ENCODE measurements around the gene NSG2.

The NSG2 gene

DNA sequence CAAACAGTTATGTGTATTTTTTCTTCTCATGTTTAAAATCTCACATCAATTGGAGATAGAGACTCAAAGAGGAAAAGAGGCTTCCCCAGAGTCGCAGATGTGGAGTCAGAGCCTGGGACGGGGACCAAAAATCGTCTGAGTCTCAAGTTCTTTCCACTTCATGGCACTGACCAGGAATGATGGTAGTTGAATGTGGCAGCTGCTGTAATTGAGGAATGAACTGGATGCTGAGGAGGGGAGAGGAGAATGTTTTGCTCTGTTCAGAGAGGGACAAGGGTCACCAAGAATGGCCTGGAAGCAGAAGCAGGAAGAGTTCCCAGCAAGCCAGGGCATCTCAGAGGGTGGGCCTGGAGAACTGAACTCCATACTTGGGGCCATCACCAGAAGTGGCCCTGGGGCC, 103.9 kb downstream of the NSG2 start:
- TF ChIP-seq Cebpa-rat (IDR thresholded peaks at IDR 0.05): no peak
- no peak overlapping the region for H3K9ac ChIP-seq
- no peak overlapping the region for H3K4me3 ChIP-seq
- H3K36me3 ChIP-seq: no peaks in the 10 kb centered on the region
- H4K20me1 ChIP-seq: no peaks in the 10 kb centered on the region
- no peaks in the 10 kb centered on the region for H3K27me3 ChIP-seq
- no peak overlapping the region for H3K4me2 ChIP-seq
- H3K27ac ChIP-seq: no peak overlapping the region
- peaks cover 0 to 8% (median 0%) of the 10 kb centered on the region in 10 experiments; a peak in 1 of 20 replicates for H3K4me1 ChIP-seq
- peaks cover 2 to 12% (median 4%) of the 10 kb centered on the region in 11 experiments; a peak in 19 of 22 replicates for H3K9me3 ChIP-seq (replicated peaks in 1 of 11)

DNA sequence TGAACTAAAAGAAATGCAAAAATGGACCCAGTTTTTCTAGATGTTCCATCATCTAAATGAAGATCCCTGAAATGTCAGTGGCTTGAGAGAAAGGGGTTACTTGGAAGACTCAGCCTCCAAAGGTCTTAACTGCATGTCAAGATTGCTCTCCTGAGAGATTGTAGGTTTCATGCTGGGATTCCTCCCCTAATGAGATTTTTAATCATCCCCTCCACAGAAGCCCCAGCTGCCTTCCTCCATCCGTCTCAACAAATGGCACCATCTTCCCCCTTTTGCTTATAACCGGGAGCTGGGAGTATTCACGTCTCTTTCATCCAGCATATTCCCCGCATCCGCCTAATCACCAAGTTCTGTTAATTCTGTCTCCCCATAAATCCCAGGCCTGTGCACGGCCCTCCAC, 104.5 kb downstream of the NSG2 start:
- H3K4me3 ChIP-seq: no peak overlapping the region
- no peaks in the 10 kb centered on the region for H3K36me3 ChIP-seq
- TF ChIP-seq Cebpa-rat (IDR thresholded peaks at IDR 0.05): no peak
- peaks cover 0 to 8% (median 0%) of the 10 kb centered on the region in 10 experiments; a peak in 1 of 20 replicates for H3K4me1 ChIP-seq
- H3K9me3 ChIP-seq (replicated peaks in 1 of 11): peaks cover 8 to 17% (median 10%) of the 10 kb centered on the region in 11 experiments; a peak in 20 of 22 replicates
- no peak overlapping the region for H3K4me2 ChIP-seq
- H3K27ac ChIP-seq: no peak overlapping the region
- H4K20me1 ChIP-seq: no peaks in the 10 kb centered on the region
- H3K9ac ChIP-seq: no peak overlapping the region
- no peaks in the 10 kb centered on the region for H3K27me3 ChIP-seq

DNA sequence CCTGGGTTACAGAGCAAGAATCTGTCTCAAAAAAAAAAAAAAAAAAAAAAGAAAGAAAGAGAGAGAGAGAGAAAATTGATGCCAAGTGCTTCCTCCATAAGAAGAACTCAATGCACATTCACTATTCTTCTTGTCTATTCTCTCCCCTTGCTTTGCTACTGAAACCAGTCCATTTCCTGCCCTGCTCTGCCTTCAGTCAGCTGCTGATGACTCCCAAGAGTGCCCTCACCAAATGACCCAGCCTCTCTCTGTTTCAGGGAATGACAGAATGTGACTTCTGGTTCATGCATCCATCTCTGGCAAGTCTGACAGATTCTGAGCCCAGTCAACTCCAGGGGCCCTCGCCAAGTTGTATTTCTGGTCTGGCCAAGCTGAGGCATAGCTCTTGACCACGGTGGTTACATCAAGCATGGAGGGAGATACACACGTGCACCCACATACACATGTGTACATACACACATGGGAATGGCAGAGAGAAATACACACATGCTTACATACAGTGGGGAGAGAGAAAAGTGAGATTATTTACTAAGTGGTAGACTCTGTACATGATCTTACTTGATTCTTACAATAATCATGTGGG, 106.2 kb downstream of the NSG2 start:
- H3K27ac ChIP-seq: no peak overlapping the region
- no peak overlapping the region for H3K9ac ChIP-seq
- H3K4me1 ChIP-seq: peaks cover 0 to 8% (median 0%) of the 10 kb centered on the region in 10 experiments; a peak in 1 of 20 replicates
- TF ChIP-seq Cebpa-rat (IDR thresholded peaks at IDR 0.05): no peak
- no peak overlapping the region for H3K4me3 ChIP-seq
- no peaks in the 10 kb centered on the region for H3K27me3 ChIP-seq
- peaks cover 17 to 33% (median 23%) of the 10 kb centered on the region in 11 experiments; a peak in 21 of 22 replicates for H3K9me3 ChIP-seq (replicated peaks in 1 of 11)
- H3K36me3 ChIP-seq: no peaks in the 10 kb centered on the region
- H4K20me1 ChIP-seq: no peaks in the 10 kb centered on the region
- peak overlapping the region in 2 of 11 experiments; percentile 7 to 21; a peak in 1 of 22 replicates for H3K4me2 ChIP-seq

DNA sequence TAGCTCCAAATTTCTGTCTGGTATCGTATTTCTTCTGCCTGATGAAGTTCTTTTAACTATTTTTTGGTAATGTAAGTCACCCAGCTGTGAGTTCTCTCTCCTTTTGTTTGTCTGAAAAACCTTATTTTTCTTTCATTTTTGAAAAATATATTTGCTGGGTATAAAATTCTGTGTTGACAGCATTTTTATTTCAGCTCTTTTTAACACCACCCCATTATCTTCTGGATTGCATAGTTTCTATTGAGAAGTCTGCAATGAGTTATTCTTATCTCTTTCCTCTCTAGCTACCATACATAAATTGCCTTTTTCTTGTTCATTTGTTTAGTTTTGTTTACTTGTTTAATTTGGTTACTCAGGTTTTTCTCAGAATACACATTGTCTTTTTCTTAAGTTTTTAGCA, 109.1 kb downstream of the NSG2 start:
- Histone ChIP-seq H3K4me2 (no peak overlapping the region), H3K27me3 (no peaks in the 10 kb centered on the region), H3K27ac (no peak overlapping the region), H3K4me1 (peaks cover 0 to 8% (median 5%) of the 10 kb centered on the region in 10 experiments; a peak in 9 of 20 replicates), H3K4me3 (no peak overlapping the region), H3K9me3 (replicated peaks in 1 of 11) (peaks cover 17 to 37% (median 26%) of the 10 kb centered on the region in 11 experiments; a peak in 21 of 22 replicates), H3K36me3 (no peaks in the 10 kb centered on the region), H4K20me1 (no peaks in the 10 kb centered on the region), H3K9ac (no peak overlapping the region)
- no peak for TF ChIP-seq Cebpa-rat (IDR thresholded peaks at IDR 0.05)

DNA sequence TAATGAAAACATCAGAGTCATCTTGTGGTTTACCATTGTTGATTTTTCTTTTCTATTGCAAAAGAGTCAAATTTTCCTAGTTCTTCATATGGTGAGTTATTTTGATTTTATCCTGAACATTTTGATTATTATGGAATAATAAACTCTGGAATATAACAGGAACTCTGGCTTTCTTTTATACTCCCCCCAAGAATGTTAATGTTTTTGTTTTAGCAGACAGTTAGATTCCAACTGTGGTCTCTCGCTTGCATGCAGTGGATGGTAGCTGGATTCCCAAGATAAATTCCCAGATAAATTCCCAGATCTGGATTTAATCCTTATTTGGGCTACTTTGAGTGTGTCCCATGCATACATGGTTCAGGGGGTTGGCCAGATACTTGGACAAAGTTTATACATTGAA, 109.8 kb downstream of the NSG2 start:
- H3K36me3 ChIP-seq: no peaks in the 10 kb centered on the region
- H3K4me3 ChIP-seq: no peak overlapping the region
- H3K4me1 ChIP-seq: peaks cover 0 to 13% (median 8%) of the 10 kb centered on the region in 10 experiments; a peak in 9 of 20 replicates
- H3K9me3 ChIP-seq (replicated peaks in 1 of 11): peaks cover 17 to 37% (median 26%) of the 10 kb centered on the region in 11 experiments; a peak in 21 of 22 replicates
- no peak overlapping the region for H3K4me2 ChIP-seq
- no peak for TF ChIP-seq Cebpa-rat (IDR thresholded peaks at IDR 0.05)
- H4K20me1 ChIP-seq: no peaks in the 10 kb centered on the region
- H3K9ac ChIP-seq: no peak overlapping the region
- H3K27me3 ChIP-seq: no peaks in the 10 kb centered on the region
- no peak overlapping the region for H3K27ac ChIP-seq

DNA sequence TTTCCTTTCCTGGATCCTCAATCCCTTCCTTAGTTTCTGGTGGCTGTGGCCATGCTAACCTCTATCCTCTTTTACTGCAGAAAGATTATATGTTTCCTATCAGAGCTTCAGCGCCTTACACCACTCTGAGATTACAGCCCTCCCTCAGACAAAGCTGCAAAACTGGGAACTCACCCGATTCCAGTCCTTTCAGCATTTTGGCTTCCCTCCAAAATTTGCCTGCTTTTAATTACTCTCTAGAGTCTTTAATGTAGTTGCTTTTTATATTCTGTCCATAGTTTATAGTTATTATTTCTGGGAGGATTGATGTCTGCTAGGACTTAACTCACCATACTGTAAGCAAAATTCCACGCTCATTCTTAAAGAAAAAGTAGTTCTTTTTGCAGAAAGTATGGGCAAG, 110.2 kb downstream of the NSG2 start:
- Histone ChIP-seq H4K20me1 (no peaks in the 10 kb centered on the region), H3K4me2 (no peak overlapping the region), H3K36me3 (no peaks in the 10 kb centered on the region), H3K9me3 (replicated peaks in 1 of 11) (peaks cover 17 to 37% (median 26%) of the 10 kb centered on the region in 11 experiments; a peak in 21 of 22 replicates), H3K27me3 (no peaks in the 10 kb centered on the region), H3K9ac (no peak overlapping the region), H3K4me1 (peaks cover 0 to 17% (median 8%) of the 10 kb centered on the region in 10 experiments; a peak in 9 of 20 replicates), H3K27ac (no peak overlapping the region), H3K4me3 (no peak overlapping the region)
- TF ChIP-seq Cebpa-rat (IDR thresholded peaks at IDR 0.05): no peak

DNA sequence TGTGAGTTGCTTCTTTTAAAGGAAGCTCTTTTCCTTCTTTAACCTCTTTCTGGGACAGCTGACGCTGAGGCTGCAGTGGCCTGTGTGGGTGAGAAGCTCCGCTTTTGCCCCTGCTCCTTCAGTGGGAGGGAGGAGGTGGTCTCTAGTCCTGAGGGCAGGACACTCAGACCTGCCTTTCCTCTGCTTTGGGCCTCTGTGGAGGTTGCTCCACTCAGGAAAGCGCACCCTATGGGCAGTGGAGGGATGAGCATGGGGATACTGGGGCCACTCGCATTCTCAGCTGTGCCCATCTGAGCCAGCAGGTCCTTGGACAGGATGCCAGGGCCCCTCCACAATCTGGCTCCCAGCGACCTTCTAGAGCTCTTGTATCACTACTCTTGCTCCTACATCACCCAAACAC, 111.5 kb downstream of the NSG2 start:
- no peaks in the 10 kb centered on the region for H3K27me3 ChIP-seq
- H3K4me2 ChIP-seq: no peak overlapping the region
- H3K9ac ChIP-seq: no peak overlapping the region
- no peak for TF ChIP-seq Cebpa-rat (IDR thresholded peaks at IDR 0.05)
- no peak overlapping the region for H3K4me3 ChIP-seq
- peaks cover 0 to 22% (median under 1%) of the 10 kb centered on the region in 10 experiments; a peak in 8 of 20 replicates for H3K4me1 ChIP-seq
- H3K27ac ChIP-seq: no peak overlapping the region
- H3K9me3 ChIP-seq (replicated peaks in 1 of 11): peaks cover 17 to 37% (median 26%) of the 10 kb centered on the region in 11 experiments; a peak in 21 of 22 replicates
- no peaks in the 10 kb centered on the region for H4K20me1 ChIP-seq
- no peaks in the 10 kb centered on the region for H3K36me3 ChIP-seq
